Bronchial epithelial cell (primary cell): ENCODE results near the gene CHAC2. TPM values are rescaled to one million over a fixed set of nuclear protein-coding genes. Genes with fewer than 3 reads are reported as not detected.
"Not testable (repeated sequence)": the region's sequence is repeated elsewhere in the genome, so short reads cannot be mapped to it uniquely, and the experiment has no call there.

Source experiments
- DNase-seq: peaks from one replicate; pipeline ENCODE4 v3.0.0-alpha.2; 2010; ENCODE audit warnings: low read depth
- FAIRE-seq: peaks from 2 replicates; lab custom pipeline; 2011; peaks lifted over from hg19 to GRCh38; lab: Jason Lieb, UNC
- H3K27me3 ChIP-seq: 2 replicates; pipeline ENCODE4 v1.5.1; 2011; ENCODE audit warnings: low read length; ENCODE audit not compliant: control insufficient read depth, insufficient read depth
- H3K36me3 ChIP-seq: 2 replicates; pipeline ENCODE4 v1.5.1; 2011; ENCODE audit warnings: low read length; ENCODE audit not compliant: control insufficient read depth, insufficient read depth
- H3K4me3 ChIP-seq: 2 replicates; pipeline ENCODE4 v1.5.1; 2011; ENCODE audit warnings: mild to moderate bottlenecking, low read depth, low read length, control low read depth
- total RNA-seq: library from RNA; depleted of rRNA; stranded (reverse); fragments of >200 nt; gene quantifications from 2 replicates; pipeline ENCODE4 v1.2.1, GENCODE V29; 2014
- TF ChIP-seq, protein P1 (sequence below): IDR thresholded peaks from 2 replicates; pipeline ENCODE4 v1.5.1; 2011; ENCODE audit warnings: mild to moderate bottlenecking, moderate library complexity, low read length, control low read depth, inconsistent platforms; ENCODE audit not compliant: insufficient read depth, severe bottlenecking

The CHAC2 gene
- total RNA-seq, 1 donor from 2014 or later, result 5.0 TPM

- Histone ChIP-seq H3K36me3 (no peaks in the 10 kb centered on the region), H3K4me3 (no peak overlapping the region), H3K27me3 (no peaks in the 10 kb centered on the region)
- TF ChIP-seq, protein P1, sequence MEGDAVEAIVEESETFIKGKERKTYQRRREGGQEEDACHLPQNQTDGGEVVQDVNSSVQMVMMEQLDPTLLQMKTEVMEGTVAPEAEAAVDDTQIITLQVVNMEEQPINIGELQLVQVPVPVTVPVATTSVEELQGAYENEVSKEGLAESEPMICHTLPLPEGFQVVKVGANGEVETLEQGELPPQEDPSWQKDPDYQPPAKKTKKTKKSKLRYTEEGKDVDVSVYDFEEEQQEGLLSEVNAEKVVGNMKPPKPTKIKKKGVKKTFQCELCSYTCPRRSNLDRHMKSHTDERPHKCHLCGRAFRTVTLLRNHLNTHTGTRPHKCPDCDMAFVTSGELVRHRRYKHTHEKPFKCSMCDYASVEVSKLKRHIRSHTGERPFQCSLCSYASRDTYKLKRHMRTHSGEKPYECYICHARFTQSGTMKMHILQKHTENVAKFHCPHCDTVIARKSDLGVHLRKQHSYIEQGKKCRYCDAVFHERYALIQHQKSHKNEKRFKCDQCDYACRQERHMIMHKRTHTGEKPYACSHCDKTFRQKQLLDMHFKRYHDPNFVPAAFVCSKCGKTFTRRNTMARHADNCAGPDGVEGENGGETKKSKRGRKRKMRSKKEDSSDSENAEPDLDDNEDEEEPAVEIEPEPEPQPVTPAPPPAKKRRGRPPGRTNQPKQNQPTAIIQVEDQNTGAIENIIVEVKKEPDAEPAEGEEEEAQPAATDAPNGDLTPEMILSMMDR, result no peak
- peak; percentile 65 for DNase-seq
- no peak for FAIRE-seq
Measured at GRCh38 chr2:53752385-53752784, 15.2 kb upstream of the CHAC2 start.

- no peak for FAIRE-seq
- no peak for DNase-seq
- Histone ChIP-seq H3K4me3 (no peak overlapping the region), H3K27me3 (no peaks in the 10 kb centered on the region), H3K36me3 (no peaks in the 10 kb centered on the region)
- TF ChIP-seq, protein P1, result no peak
Measured at GRCh38 chr2:53753041-53753440, 14.6 kb upstream of the CHAC2 start.

- FAIRE-seq, result no peak
- Histone ChIP-seq H3K4me3 (no peak overlapping the region), H3K27me3 (no peaks in the 10 kb centered on the region), H3K36me3 (no peaks in the 10 kb centered on the region)
- TF ChIP-seq, protein P1, result no peak
- DNase-seq, result peak; percentile 76
Measured at GRCh38 chr2:53755121-53755520, 12.5 kb upstream of the CHAC2 start.

GRCh38 chr2:53756644-53757043, 11.0 kb upstream of the CHAC2 start:
- no peaks in the 10 kb centered on the region for H3K36me3 ChIP-seq
- H3K4me3 ChIP-seq, result no peak overlapping the region
- TF ChIP-seq, protein P1, result no peak
- H3K27me3 ChIP-seq, result no peaks in the 10 kb centered on the region
- DNase-seq (no peak), FAIRE-seq (no peak)

- not testable (repeated sequence) for DNase-seq, H3K27me3 ChIP-seq, H3K36me3 ChIP-seq, H3K4me3 ChIP-seq, FAIRE-seq
Measured at GRCh38 chr2:53757206-53757605, 10.4 kb upstream of the CHAC2 start.

DNA sequence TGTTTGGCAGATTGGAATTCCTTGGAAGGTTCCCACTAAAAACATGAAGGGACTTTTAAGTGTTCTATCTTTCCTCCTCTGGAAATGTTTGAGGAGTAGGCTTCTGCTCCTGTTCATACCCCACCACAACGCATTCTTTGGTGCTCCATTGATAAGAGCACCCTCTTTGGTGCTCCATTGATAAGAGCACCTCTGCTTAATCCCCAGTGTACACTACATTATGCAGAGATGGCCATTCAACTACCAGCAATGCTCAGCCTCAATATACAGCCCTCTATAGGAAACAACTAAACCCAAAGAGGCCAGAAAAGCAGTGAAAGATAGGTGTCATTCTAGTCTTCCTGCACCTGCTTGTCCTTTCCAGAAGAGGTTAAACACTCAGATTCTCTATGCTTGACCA, 1.8 kb upstream of the CHAC2 start:
- DNase-seq (no peak), FAIRE-seq (peak; percentile 18)
- no peaks in the 10 kb centered on the region for H3K36me3 ChIP-seq
- TF ChIP-seq, protein P1, result no peak
- no peaks in the 10 kb centered on the region for H3K27me3 ChIP-seq
- H3K4me3 ChIP-seq, result no peak overlapping the region
